A549 (cell line): Measurements from ENCODE around the gene BRPF3.

ENCODE experiments used
- CEBPB ChIP-seq, 2 experiments: fragments of >200 bp in 1 of 2; sonication (Bioruptor Twin) in 1 of 2; formaldehyde crosslinking in 1 of 2; IDR thresholded peaks; 2 replicates each; pipeline ENCODE4 v1.6.1; 2012 to 2016
- CTCF ChIP-seq: fragments of >200 bp; sonication (Bioruptor Twin); formaldehyde crosslinking; IDR thresholded peaks from 3 replicates; pipeline ENCODE4 v1.5.1; 2016
- EP300 ChIP-seq, 2 experiments: fragments of >200 bp; sonication (Bioruptor Twin); formaldehyde crosslinking; IDR thresholded peaks; 2 replicates in 1 of 2; 3 replicates in 1 of 2; pipeline ENCODE4 v1.6.1; 2016 to 2017
- MAFK ChIP-seq: fragments of 450-650 bp; IDR thresholded peaks from 2 replicates; pipeline ENCODE4 v1.6.1; 2014; ENCODE audit not compliant: partially characterized antibody
- NR3C1 ChIP-seq: fragments of >200 bp; sonication (Bioruptor Twin); formaldehyde crosslinking; IDR thresholded peaks from 3 replicates; pipeline ENCODE4 v1.6.1; 2017
- POLR2A ChIP-seq: IDR thresholded peaks from 2 replicates; pipeline ENCODE4 v1.6.1; 2012; ENCODE audit warnings: mild to moderate bottlenecking, low read length
- POLR2AphosphoS2 ChIP-seq: conservative IDR thresholded peaks from 2 replicates; pipeline ENCODE4 v1.6.1; 2012; ENCODE audit warnings: low read length, improper control_type of control experiment, inconsistent platforms
- RCOR1 ChIP-seq: fragments of 150-350 bp; IDR thresholded peaks from 2 replicates; pipeline ENCODE4 v1.6.1; 2014; ENCODE audit warnings: antibody characterized with exemption, low read length, low read depth
- RNF2 ChIP-seq: fragments of 200-600 bp; sonication (generic); IDR thresholded peaks from 2 replicates; pipeline ENCODE4 v1.6.1; 2016; ENCODE audit warnings: low read depth, mild to moderate bottlenecking, antibody characterized with exemption, moderate library complexity, borderline replicate concordance
- ZC3H11A ChIP-seq: fragments of 450-650 bp; IDR thresholded peaks from 2 replicates; pipeline ENCODE4 v1.6.1; 2014; ENCODE audit warnings: antibody characterized with exemption, mild to moderate bottlenecking
- TF ChIP-seq, protein P1 (sequence below): IDR thresholded peaks from 2 replicates; pipeline ENCODE4 v1.6.1; 2012
- TF ChIP-seq, protein P2 (sequence below): fragments of 450-650 bp; IDR thresholded peaks from 2 replicates; pipeline ENCODE4 v1.6.1; 2014; ENCODE audit warnings: antibody characterized with exemption
- TF ChIP-seq, protein P3 (sequence below): fragments of 200-600 bp; sonication (generic); IDR thresholded peaks from 2 replicates; pipeline ENCODE4 v1.6.1; 2016; ENCODE audit warnings: antibody characterized with exemption, mild to moderate bottlenecking, moderate library complexity

- no peak for TF ChIP-seq POLR2A
- TF ChIP-seq CTCF: no peak
- TF ChIP-seq, protein P1, sequence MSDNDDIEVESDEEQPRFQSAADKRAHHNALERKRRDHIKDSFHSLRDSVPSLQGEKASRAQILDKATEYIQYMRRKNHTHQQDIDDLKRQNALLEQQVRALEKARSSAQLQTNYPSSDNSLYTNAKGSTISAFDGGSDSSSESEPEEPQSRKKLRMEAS: no peak
- TF ChIP-seq, protein P2, sequence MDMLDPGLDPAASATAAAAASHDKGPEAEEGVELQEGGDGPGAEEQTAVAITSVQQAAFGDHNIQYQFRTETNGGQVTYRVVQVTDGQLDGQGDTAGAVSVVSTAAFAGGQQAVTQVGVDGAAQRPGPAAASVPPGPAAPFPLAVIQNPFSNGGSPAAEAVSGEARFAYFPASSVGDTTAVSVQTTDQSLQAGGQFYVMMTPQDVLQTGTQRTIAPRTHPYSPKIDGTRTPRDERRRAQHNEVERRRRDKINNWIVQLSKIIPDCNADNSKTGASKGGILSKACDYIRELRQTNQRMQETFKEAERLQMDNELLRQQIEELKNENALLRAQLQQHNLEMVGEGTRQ: no peak
- no peak for TF ChIP-seq EP300 (IDR thresholded peaks at IDR 0.05)
- TF ChIP-seq NR3C1: no peak
- no peak for TF ChIP-seq ZC3H11A
- no peak for TF ChIP-seq POLR2AphosphoS2
- TF ChIP-seq CEBPB (IDR thresholded peaks at IDR 0.05): no peak
- TF ChIP-seq RNF2: no peak
- TF ChIP-seq, protein P3, sequence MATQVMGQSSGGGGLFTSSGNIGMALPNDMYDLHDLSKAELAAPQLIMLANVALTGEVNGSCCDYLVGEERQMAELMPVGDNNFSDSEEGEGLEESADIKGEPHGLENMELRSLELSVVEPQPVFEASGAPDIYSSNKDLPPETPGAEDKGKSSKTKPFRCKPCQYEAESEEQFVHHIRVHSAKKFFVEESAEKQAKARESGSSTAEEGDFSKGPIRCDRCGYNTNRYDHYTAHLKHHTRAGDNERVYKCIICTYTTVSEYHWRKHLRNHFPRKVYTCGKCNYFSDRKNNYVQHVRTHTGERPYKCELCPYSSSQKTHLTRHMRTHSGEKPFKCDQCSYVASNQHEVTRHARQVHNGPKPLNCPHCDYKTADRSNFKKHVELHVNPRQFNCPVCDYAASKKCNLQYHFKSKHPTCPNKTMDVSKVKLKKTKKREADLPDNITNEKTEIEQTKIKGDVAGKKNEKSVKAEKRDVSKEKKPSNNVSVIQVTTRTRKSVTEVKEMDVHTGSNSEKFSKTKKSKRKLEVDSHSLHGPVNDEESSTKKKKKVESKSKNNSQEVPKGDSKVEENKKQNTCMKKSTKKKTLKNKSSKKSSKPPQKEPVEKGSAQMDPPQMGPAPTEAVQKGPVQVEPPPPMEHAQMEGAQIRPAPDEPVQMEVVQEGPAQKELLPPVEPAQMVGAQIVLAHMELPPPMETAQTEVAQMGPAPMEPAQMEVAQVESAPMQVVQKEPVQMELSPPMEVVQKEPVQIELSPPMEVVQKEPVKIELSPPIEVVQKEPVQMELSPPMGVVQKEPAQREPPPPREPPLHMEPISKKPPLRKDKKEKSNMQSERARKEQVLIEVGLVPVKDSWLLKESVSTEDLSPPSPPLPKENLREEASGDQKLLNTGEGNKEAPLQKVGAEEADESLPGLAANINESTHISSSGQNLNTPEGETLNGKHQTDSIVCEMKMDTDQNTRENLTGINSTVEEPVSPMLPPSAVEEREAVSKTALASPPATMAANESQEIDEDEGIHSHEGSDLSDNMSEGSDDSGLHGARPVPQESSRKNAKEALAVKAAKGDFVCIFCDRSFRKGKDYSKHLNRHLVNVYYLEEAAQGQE: no peak
- TF ChIP-seq MAFK: no peak
- TF ChIP-seq RCOR1: no peak
Observed at GRCh38 chr6:36201612-36202011, 5.1 kb downstream of the BRPF3 start.
